ENCODE data around the gene PUM1. TPM values are rescaled to one million over a fixed set of nuclear protein-coding genes. Genes with fewer than 3 reads are reported as not detected.
"Not testable (repeated sequence)": the region's sequence is repeated elsewhere in the genome, so short reads cannot be mapped to it uniquely, and the experiment has no call there.

Gene PUM1
- total and polyA plus RNA-seq, 9 donors, result 36.3 to 125 (median 112) TPM

GRCh38 chr1:30950053-30950452 is 115.5 kb downstream of the PUM1 start:
- TF ChIP-seq POLR2A (IDR thresholded peaks at IDR 0.05) (no peak), EP300 (IDR thresholded peaks at IDR 0.05) (no peak), CTCF (IDR thresholded peaks at IDR 0.05) (no peak)
- H3K4me1 ChIP-seq (ENCODE audit: insufficient read depth), result no peaks in the 10 kb centered on the region
- H3K4me3 ChIP-seq, result no peak overlapping the region
- no peaks in the 10 kb centered on the region for H3K36me3 ChIP-seq
- no peaks in the 10 kb centered on the region for H3K9me3 ChIP-seq
- no peak for DNase-seq
- no peaks in the 10 kb centered on the region for H3K27me3 ChIP-seq
- WGBS, 3 donors, result 91 to 96% (median 94%) methylated on average over 5 of the region's 5 CpGs
- no peak overlapping the region for H3K27ac ChIP-seq
- intact Hi-C loops (cut with DNase I), result no loop called here

GRCh38 chr1:30949487-30949838 is 116.1 kb downstream of the PUM1 start:
- H3K4me3 ChIP-seq; H3K27ac ChIP-seq; H3K4me1 ChIP-seq (ENCODE audit: insufficient read depth); H3K27me3 ChIP-seq; DNase-seq; H3K36me3 ChIP-seq; intact Hi-C loops (cut with DNase I); H3K9me3 ChIP-seq: not testable (repeated sequence)
- 100% methylated on average over 1 of the region's 1 CpG for WGBS, 3 donors

GRCh38 chr1:30948813-30949486 is 116.6 kb downstream of the PUM1 start:
- H3K27ac ChIP-seq; H3K36me3 ChIP-seq; H3K9me3 ChIP-seq; H3K27me3 ChIP-seq; H3K4me3 ChIP-seq; DNase-seq; H3K4me1 ChIP-seq (ENCODE audit: insufficient read depth); intact Hi-C loops (cut with DNase I): not testable (repeated sequence)
- WGBS, 3 donors, result 35 to 58% (median 38%) methylated on average over 1 to 2 of the region's 5 CpGs

GRCh38 chr1:30948278-30948677 is 117.2 kb downstream of the PUM1 start:
- DNase-seq, result no peak
- Histone ChIP-seq H3K27ac (no peak overlapping the region), H3K27me3 (no peaks in the 10 kb centered on the region), H3K4me3 (no peak overlapping the region), H3K4me1 (ENCODE audit: insufficient read depth) (no peaks in the 10 kb centered on the region), H3K36me3 (no peaks in the 10 kb centered on the region), H3K9me3 (no peaks in the 10 kb centered on the region)
- intact Hi-C loops (cut with DNase I), result no loop called here
- 90 to 95% (median 94%) methylated on average over 3 of the region's 3 CpGs for WGBS, 3 donors
- no peak for TF ChIP-seq POLR2A (IDR thresholded peaks at IDR 0.05)
- no peak for TF ChIP-seq EP300 (IDR thresholded peaks at IDR 0.05)
- TF ChIP-seq CTCF (IDR thresholded peaks at IDR 0.05), result no peak

- Histone ChIP-seq H3K27ac (no peak overlapping the region), H3K27me3 (no peaks in the 10 kb centered on the region), H3K4me1 (ENCODE audit: insufficient read depth) (no peaks in the 10 kb centered on the region), H3K4me3 (no peak overlapping the region), H3K9me3 (no peaks in the 10 kb centered on the region), H3K36me3 (no peaks in the 10 kb centered on the region)
- DNase-seq, result no peak
- no peak for TF ChIP-seq POLR2A (IDR thresholded peaks at IDR 0.05)
- TF ChIP-seq CTCF (IDR thresholded peaks at IDR 0.05), result no peak
- no peak for TF ChIP-seq EP300 (IDR thresholded peaks at IDR 0.05)
- intact Hi-C loops (cut with DNase I), result no loop called here
Measured at GRCh38 chr1:30947212-30947611, 118.3 kb downstream of the PUM1 start.
